G401.6 (cell line): ENCODE measurements around the gene PCGF2.

Experiments
- FAIRE-seq: peaks from 2 replicates; lab custom pipeline; 2012; peaks lifted over from hg19 to GRCh38; lab: Jason Lieb, UNC

PCGF2 gene

DNA sequence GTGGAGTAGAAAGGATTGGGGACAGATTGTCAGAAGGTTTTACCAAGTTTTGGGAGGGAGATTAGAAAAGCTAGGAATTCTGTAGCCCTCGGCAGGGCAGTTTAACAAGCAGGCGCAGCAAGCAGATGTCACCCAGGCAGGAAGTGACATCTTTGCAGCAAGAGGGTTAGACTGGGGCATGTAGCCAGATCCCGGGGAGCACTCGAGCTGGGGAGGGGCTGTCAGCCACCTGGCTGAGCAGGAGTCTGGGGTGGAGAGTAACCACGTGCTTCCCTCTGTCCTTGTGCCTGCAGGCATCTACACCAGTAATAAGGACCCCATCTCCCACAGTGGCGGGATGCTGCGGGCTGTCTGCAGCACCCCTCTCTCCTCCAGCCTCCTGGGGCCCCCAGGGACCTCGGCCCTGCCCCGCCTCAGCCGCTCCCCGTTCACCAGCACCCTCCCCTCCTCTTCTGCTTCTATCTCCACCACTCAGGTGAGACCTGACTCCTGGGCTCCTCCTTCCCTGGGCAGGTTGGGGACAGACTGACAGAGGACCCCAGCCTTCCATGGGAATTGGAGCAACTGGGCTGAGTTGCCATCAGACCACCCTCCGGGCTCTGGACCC, 30.9 kb downstream of the PCGF2 start:
- FAIRE-seq = no peak

DNA sequence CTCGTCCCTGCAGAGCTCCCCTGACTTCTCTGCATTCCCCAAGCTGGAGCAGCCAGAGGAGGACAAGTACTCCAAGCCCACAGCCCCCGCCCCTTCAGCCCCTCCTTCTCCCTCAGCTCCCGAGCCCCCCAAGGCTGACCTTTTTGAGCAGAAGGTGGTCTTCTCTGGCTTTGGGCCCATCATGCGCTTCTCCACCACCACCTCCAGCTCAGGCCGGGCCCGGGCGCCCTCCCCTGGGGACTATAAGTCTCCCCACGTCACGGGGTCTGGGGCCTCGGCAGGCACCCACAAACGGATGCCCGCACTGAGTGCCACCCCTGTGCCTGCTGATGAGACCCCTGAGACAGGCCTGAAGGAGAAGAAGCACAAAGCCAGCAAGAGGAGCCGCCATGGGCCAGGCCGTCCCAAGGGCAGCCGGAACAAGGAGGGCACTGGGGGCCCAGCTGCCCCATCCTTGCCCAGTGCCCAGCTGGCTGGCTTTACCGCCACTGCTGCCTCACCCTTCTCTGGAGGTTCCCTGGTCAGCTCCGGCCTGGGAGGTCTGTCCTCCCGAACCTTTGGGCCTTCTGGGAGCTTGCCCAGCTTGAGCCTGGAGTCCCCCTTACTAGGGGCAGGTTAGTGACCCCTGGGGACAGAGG, 31.6 kb downstream of the PCGF2 start:
- FAIRE-seq = no peak

DNA sequence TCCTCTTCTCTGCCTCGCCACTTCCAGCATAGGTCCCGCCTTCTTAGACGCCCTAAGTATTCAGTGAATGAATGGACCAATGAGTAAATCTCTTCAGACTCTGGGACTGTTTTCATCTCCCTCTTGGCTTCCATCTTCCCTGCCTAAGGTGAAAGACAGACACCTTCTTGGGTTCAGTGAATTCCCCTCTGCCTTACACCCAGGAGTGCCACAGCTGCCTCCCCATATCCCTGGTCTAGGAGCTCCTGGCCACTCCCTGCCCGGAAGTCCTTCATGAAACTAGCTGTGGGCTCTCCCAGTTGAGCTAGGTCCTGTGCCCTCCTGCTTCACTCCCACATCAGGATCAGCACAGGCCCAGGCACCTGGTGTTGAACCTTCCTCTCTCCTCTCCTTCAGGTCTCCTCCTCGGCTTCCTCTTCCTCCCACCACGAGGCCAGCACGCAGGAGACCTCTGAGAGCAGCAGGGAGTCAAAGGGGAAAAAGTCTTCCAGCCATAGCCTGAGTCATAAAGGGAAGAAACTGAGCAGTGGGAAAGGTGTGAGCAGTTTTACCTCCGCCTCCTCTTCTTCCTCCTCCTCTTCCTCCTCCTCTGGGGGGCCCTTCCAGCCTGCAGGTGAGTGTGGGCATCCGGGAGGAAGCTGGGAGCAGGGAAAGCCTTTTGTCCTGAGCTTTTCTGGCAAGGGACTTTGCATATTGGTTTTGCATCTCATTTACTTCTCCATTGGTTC, 32.8 kb downstream of the PCGF2 start:
- FAIRE-seq = no peak

DNA sequence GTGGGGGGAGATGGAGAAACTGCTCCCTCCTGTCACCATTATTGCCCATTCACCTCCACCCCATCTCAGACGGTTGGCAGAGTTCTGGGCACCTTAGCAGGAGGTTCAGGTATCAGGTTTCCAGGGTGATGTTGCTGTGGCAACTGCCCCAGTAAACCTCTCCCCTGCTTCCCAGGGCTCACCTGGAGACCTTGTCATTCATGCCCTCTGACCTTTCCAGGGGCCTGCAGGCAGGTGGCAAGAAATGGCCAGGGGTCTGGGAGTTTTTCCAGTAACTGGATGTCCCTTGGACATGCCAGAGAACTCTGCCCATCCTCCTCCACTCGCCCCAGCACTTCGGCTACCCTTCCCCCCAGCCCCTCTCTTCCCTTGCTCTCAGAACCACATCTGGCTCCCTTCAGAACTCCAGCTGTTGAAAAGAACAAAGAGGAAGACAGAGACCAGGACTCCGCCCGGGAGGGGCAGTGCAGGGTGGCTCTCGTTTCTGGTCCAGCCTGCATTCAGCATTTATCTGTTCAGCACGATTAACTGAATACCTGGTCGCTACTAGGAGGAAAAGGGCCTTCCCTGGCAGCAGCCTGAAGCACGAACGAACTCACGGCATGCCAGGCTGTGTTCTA, 34.6 kb downstream of the PCGF2 start:
- no peak for FAIRE-seq

DNA sequence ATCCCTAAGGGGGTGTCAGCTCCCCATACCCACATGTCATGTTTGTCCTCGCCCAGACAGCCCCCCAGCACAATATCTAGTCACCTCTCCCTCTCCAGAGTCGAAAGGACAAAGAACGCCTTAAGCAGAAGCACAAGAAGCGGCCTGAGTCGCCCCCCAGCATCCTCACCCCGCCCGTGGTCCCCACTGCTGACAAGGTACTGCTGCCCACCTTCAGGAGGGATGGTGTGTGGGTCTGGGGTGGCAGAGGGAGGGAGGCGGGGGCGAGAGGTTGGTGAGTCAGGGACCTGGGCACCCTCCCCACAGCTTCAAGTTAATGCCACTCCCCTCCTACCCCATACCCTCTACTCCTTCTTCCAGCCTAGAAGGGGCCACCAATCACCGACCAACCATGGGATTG, 35.5 kb downstream of the PCGF2 start:
- FAIRE-seq = no peak

DNA sequence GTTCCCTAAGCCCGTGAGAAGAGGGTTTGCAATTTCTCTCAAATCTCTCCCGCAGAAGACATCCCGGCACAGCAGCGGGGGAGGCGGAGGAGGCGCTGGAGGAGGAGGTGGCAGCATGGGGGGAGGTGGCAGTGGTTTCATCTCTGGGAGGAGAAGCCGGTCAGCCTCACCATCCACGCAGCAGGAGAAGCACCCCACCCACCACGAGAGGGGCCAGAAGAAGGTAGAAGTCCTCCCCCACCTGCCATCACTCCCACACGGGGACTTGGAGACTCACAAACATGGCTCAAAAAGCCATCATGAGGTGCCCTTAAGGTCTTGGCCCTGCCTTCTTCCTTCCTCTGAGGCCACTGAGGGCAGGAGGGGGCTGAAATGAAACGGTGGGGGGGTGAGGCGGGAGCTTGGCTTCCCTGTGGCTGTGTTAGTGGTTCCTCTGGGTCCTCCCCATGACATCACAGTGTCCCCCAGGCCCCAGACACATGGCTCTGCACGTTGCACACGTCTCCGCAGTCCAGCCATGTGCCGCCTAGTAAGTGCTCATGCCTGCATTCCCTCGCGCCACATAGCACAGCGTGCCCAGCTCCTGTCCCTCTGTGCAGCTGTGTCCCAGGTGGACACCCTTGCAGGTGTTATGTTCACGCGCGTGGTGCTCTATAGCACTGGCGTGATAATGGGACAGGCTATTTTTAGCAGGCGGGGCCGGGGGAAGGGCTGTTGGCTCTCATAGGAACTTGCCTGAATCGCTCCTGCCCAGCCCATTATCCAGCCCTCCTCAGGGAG, 36.2 kb downstream of the PCGF2 start:
- FAIRE-seq = no peak

DNA sequence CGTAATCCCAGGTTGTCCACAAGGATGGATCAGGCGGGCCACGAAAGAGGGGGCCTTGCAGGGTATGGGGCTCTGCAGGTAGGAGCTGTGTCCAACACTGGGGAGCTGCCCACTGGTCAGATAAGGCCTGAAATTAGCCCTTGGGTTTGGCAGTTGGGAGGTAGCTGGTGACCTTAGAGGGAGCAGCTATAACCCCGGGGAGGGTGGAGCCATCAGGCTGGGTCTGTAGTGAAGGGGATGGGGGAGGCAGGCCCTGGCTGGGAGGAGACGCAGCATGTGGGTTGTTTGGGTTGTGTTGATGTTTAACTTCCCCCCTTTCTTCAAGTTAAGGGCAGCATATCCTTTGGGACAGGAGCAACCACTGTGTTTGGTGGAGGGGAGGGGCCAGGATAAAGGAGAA, 37.2 kb downstream of the PCGF2 start:
- no peak for FAIRE-seq

DNA sequence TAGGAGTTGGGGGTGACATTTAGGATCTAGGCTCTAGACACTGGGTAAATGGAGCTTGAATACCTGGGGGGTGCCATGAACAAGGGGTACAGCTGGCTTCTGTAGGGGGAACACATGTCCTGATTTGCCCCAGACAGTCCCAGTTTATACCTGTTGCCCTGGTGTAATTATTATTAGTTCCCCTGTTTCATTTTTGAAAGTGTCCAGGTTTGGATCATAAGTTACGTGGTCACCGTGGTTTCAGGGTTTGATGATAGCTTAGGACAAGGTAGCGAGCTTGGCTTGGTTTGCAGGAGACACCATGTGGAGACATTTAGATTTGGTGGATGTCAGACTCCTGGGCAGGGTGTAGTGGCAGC, 37.6 kb downstream of the PCGF2 start:
- FAIRE-seq = no peak

DNA sequence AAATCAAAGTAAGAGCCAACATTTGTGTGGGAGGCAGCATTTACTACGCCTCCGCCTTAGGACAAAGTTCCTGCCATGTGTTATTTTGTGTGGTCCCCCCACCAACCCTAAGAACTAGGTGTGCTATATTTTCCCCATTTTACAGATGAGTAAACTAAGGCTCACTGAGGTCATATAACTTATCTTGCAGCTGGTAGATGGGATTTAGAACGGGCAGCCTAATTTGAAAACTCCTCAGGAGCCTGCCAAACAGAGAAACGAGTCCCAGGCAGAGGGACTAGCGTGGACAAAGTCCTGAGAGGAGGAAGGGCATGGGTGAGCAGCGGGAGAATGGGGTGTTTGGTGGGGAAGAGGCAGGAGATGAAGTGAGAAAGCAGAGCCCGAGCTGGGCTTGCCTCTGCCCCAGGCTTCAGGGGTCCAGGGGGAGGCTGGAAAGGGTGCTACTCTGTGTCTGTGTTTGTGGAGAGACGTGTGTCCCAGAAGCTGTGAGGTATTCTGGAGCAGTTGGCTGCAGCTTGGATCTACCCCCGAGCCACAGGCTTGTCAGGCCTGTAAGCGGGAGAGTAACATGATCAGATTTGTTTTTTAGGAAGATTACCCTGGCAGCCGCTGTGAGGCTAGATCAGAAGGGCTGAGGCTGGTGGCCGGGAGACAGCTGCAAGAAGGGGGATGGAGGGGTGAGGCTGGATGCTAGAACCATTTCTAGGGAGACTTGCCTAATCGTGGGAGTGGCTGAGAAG, 38.1 kb downstream of the PCGF2 start:
- FAIRE-seq = no peak

DNA sequence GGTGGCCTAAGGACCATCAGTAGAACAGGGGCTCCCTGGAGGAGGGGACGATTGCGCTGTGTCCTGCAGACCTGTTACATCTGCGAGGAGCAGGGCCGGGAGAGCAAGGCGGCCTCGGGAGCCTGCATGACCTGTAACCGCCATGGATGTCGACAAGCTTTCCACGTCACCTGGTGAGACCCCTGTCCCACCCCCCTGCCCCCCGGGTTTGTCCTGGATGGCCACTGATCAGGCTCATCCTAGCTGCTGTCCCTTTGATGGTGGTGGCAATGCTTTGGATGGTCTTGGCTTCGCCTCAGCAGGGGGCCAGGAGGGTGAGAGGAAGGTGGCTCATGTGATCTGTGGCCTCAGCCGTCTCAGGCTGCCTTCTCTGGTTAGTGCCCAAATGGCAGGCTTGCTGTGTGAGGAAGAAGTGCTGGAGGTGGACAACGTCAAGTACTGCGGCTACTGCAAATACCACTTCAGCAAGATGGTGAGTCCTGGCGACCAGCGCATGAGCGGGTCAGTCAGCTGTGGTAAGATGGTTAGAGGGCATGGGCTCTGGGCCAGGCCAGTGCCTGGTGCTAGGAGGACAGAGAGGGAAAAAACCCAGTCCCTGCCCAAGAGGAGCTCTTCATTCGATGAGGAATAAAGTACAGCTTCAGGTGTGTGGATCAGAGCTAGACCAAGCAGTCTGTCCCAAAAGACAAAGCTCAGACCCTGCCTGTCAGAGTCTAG, 38.9 kb downstream of the PCGF2 start:
- no peak for FAIRE-seq

DNA sequence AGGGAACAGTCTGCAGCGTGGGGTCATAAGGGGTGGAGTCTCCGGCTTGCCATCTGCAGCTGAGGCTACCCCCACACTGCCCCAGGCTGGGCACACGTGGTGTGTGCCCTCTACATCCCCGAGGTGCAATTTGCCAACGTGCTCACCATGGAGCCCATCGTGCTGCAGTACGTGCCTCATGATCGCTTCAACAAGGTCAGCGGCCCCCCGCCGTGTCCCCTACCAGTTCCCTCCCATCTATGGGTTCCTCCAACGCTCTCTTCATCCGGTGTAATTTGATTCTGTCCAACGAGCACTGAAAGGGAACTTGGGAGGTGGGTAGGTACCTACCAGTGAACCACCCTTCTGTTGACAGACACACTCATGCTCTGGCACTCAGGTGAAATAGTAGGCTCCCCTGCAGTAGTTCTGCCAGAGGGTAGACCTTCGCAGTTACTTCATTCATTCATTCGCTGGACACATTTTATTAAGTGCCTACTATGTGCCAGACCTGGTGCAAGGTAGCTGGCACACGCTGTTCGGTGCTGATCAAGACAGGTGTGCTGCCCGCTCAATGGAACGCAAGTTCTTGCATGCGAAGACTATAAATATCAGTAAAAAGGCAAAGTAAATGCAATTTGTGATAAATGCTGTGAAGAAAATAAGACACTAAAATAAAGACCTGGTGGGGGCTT, 40.3 kb downstream of the PCGF2 start:
- no peak for FAIRE-seq

DNA sequence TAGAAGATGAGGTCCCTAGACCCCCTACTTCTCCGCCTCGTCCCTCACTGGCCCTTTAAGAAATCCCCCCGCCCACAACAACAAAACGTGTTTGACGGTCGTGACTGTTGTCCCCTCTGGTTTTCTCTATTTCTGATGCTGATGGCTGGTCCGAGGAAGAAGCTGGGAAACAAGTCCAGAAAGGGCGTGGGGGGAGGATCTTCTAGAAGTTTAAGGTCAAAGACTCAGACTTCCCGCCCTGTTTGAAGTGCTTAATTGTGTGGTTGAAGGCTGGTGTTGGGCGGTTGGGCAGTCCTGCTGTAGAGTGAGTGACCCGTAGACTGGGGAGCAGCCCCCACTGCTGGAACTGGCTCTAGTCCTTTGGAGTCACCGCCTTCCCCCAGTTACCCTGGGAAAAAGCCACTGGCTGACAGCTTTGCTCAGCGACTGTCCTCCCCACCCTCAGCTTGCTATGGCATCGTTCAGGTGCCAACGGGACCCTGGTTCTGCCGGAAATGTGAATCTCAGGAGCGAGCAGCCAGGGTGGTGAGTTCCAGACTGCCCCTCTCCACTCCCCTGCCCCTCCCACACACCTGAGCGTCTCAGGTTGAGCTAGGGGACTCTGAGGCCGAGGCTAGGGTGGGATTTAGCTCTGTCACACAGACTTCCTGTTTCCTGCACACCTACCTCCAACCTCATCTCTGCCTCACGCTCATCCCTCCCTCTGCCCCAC, 41.5 kb downstream of the PCGF2 start:
- no peak for FAIRE-seq

DNA sequence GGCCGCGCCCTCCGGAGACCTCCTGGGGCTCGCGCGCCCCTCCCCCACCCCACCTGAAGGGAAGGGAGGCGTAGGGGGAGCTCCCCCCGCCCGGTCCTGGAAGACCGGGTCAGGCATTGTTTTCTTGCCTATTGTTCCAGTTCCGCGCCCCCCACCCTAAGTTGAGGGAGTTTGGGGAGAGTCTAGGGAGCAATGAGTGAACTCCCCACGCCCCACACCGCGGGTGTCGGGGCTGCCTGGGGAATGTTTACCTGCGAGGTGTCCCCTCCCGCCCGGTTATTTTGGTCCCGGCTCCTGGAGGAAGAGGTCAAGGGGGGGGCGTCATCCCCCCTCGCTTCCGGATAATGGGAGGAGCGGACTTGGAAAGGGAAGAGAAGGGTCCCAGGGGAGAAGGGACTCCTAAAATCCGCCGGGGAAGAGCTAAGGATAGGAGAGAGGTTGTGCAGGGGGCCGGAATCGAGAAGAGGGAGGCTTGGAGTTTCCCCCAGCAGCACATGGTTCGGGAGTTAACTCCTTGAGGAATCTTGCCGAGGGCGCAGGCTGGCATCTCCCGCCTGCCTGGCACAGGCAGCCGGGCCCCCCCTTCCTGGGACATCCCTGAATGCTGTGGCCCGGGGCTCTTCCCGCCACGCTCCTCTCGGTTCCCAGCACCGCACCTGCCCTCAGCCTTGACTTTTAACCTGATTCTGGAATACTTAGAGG, 42.2 kb downstream of the PCGF2 start:
- no peak for FAIRE-seq

DNA sequence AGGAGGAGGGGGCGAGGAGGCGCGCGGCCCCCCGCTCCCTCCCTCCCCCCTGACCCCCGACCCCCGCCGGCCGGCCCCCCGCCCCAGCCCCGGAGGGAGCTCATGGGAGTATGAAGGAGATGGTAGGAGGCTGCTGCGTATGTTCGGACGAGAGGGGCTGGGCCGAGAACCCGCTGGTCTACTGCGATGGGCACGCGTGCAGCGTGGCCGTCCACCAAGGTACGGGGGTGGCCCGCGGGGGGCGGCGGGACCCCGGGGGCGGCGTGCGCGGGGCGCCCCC, 42.7 kb downstream of the PCGF2 start:
- no peak for FAIRE-seq

DNA sequence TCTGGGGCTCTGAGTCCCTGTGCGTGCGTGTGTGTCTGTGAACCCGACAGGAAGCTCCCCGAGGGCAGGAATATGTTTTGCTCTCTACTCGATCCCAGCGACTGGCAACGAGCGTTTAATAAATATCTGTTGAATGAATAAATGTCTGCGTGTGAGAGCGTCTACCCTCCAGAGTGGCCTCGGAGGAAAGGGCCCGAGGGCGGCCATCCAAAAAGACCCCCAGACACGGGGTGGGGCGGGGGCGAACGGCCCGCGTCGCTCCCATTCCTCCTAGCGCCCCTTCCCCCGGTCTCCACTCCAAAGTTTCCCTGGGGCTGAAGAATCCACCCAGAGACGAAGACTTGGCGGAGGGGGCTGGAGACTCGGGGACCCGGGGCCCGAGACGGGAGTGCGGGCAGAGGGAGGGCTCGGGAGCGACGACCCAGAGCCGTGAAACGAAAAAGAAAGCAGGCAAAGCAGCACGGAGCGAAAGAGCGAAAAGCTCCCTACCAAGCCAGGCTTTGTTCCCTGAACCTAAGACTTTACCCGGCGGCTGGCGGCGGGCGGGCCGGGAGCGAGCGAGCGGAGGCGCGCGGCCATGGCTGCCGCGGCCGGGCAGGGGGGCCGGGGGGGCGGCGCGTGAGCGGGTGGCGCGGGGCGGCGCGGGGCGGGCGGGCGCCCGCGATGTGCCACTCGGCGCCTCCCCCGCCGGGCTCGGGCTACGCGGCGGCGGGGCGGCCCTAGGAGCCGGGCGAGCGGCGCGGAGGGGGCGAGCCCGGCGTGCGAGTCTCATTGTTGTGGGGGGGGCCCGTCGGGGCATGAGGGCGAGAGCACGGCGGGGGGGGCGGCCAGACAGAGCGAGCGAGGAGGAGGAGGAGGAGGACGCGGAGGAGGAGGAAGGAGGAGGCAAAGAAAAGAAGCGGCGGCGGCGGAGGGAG, 43.3 kb downstream of the PCGF2 start, which contains the start of gene MLLT6:
MLLT6 (plus strand) TSS at position 668 of the 917 bp plus-strand sequence. CDS start 360 bp downstream, outside the sequence.
- FAIRE-seq = no peak

DNA sequence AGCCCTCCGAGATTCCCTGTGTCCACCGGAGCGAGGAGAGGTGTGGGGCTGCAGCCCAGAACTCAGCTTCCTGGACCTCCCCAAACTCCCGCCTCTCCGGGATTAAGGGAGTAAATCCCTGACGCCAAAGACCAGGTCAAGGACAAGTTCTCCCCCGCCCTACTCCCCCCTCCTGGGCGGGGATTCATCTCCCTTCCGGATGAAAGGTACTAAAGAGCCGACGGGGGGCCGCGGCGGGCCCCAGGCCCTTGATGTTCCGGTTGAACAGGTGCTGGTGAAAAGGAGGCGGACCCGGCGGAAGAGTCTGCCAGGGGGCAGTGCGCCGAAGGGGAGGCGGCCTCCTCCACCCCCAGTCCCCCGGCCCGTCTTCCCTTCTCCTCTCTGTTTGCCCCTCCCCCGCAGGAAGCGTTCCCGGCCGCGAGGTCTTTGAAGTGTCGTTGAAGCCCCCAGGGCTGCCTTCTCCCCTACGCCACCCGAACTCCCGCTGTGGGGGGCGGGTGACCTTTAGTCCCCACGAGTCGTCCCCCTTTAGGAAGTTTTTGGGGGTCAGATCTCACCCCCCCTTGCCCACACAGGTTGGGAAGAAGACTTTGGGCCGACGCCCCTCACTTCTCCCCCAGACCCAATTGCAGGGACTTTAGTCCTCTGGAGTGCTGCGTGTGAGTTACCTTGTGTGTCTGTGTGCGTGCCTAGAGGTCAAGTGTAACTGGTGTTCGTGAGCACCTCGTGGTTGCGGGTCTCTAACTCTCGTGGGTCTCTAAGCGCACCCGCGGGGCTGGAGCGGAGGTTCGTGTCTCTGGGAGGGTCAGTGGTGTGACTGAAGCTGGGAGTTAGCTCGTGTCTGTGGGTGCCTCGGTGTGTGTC, 44.2 kb downstream of the PCGF2 start:
- FAIRE-seq = no peak
